Erythroblast (primary cell): ENCODE measurements around the gene STX5.

ENCODE experiments used
- GATA1 ChIP-seq: IDR thresholded peaks from 2 replicates; pipeline ENCODE4 v1.6.1; 2011; ENCODE audit warnings: low read depth, mild to moderate bottlenecking, control low read depth, low read length, moderate library complexity
- POLR2A ChIP-seq: IDR thresholded peaks from 2 replicates; pipeline ENCODE4 v1.6.1; 2011; ENCODE audit warnings: mild to moderate bottlenecking, low read length

DNA sequence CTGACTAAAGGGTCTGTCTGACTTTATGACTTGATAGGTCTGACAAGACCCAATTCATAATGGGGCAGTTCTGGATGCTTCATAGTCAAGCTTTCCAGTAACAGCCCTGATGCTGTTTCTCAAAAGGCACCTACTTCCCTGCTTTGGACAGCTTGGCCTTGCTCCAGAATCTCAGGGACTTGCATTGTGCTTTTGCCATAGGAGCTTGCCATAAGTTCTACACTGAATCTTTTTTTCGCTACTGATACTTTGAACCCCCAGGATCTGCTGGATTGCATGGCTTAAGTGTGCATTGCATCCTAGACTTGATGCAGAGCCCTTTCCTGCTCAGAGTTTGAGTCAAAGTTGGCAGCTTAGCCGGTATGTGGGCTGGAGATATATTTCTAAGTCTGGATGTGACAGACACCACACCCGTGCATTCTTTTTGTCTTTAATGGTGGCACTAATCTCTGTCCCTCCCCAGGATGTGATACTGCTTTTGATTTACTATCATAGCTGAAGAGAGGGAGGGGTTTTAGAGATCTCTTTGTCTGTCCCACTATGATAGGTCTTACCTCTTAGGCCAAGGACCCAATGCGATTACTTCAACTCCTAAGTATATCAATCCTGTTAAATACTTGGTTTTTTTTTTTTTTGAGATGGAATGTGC is 32.0 kb upstream of the STX5 start:
- TF ChIP-seq POLR2A (no peak), GATA1 (no peak)
